GM23338 (cell line): ENCODE results near the gene HAS3.

Experiments used
- EZH2 ChIP-seq: fragments of 200-600 bp; sonication (generic); IDR thresholded peaks from one replicate; pipeline ENCODE4 v1.8.0; 2017; ENCODE audit warnings: antibody characterized with exemption, mild to moderate bottlenecking, low read depth; ENCODE audit not compliant: unreplicated experiment
- EZH2phosphoT487 ChIP-seq: fragments of 200-600 bp; sonication (generic); IDR thresholded peaks from one replicate; pipeline ENCODE4 v1.8.1; 2018; ENCODE audit warnings: antibody characterized with exemption; ENCODE audit not compliant: unreplicated experiment
- POLR2AphosphoS5 ChIP-seq: IDR thresholded peaks from 2 replicates; pipeline ENCODE4 v1.6.1; 2016; ENCODE audit warnings: antibody characterized with exemption, low read depth
- TF ChIP-seq, protein P1 (sequence below), 2 experiments: fragments of 200-600 bp in 1 of 2; sonication (generic) in 1 of 2; conservative IDR thresholded peaks; 2 replicates each; pipeline versions ENCODE4 v1.5.1 to v1.6.1; 2016 to 2017; ENCODE audit warnings: antibody characterized with exemption in 2 of 2, low read depth in 2 of 2, mild to moderate bottlenecking in 2 of 2, moderate library complexity in 1 of 2
- TF ChIP-seq, protein P2 (sequence below): IDR thresholded peaks from one replicate; pipeline ENCODE4 v1.6.1; 2018; ENCODE audit warnings: antibody characterized with exemption; ENCODE audit not compliant: unreplicated experiment
- TF ChIP-seq, protein P3 (sequence below): IDR thresholded peaks from 2 replicates; pipeline ENCODE4 v1.6.1; 2016; ENCODE audit warnings: antibody characterized with exemption

DNA sequence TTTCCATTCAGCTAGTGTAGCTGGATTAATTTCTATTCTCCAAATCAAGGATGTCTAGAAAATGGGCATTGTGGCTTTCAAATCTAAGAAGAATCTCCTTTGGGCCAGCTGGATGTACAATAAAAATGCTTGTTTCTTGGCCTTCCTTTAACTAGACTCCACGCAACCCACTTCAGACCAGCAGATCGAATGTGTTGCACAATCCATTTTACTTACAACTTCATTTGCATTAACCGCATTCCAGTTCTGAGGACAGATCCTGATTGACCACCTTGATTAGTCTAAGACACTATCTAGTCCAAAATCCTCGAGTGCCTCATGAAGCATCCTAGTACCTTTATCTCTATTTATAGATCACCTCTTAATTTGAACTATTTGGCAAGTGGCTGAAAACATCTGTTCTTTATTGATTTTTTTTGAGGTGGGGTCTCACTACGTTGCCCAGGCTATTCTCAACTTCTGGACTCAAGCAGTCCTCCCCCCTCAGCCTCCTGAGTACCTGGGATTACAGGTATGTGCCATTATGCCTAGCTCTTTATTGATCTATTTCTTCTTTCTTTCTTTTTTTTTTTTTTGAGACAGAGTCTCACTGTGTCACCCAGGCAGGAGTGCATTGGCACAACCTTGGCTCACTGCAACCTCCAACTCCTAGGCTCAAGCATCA lies 20.3 kb upstream of the HAS3 start:
- TF ChIP-seq, protein P1, sequence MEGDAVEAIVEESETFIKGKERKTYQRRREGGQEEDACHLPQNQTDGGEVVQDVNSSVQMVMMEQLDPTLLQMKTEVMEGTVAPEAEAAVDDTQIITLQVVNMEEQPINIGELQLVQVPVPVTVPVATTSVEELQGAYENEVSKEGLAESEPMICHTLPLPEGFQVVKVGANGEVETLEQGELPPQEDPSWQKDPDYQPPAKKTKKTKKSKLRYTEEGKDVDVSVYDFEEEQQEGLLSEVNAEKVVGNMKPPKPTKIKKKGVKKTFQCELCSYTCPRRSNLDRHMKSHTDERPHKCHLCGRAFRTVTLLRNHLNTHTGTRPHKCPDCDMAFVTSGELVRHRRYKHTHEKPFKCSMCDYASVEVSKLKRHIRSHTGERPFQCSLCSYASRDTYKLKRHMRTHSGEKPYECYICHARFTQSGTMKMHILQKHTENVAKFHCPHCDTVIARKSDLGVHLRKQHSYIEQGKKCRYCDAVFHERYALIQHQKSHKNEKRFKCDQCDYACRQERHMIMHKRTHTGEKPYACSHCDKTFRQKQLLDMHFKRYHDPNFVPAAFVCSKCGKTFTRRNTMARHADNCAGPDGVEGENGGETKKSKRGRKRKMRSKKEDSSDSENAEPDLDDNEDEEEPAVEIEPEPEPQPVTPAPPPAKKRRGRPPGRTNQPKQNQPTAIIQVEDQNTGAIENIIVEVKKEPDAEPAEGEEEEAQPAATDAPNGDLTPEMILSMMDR (conservative IDR thresholded peaks at IDR 0.05; ENCODE audit: low read depth in 2 of 2) = no peak
- TF ChIP-seq POLR2AphosphoS5 (no peak), EZH2 (no peak), EZH2phosphoT487 (no peak)
- TF ChIP-seq, protein P2, sequence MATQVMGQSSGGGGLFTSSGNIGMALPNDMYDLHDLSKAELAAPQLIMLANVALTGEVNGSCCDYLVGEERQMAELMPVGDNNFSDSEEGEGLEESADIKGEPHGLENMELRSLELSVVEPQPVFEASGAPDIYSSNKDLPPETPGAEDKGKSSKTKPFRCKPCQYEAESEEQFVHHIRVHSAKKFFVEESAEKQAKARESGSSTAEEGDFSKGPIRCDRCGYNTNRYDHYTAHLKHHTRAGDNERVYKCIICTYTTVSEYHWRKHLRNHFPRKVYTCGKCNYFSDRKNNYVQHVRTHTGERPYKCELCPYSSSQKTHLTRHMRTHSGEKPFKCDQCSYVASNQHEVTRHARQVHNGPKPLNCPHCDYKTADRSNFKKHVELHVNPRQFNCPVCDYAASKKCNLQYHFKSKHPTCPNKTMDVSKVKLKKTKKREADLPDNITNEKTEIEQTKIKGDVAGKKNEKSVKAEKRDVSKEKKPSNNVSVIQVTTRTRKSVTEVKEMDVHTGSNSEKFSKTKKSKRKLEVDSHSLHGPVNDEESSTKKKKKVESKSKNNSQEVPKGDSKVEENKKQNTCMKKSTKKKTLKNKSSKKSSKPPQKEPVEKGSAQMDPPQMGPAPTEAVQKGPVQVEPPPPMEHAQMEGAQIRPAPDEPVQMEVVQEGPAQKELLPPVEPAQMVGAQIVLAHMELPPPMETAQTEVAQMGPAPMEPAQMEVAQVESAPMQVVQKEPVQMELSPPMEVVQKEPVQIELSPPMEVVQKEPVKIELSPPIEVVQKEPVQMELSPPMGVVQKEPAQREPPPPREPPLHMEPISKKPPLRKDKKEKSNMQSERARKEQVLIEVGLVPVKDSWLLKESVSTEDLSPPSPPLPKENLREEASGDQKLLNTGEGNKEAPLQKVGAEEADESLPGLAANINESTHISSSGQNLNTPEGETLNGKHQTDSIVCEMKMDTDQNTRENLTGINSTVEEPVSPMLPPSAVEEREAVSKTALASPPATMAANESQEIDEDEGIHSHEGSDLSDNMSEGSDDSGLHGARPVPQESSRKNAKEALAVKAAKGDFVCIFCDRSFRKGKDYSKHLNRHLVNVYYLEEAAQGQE = no peak
- TF ChIP-seq, protein P3, sequence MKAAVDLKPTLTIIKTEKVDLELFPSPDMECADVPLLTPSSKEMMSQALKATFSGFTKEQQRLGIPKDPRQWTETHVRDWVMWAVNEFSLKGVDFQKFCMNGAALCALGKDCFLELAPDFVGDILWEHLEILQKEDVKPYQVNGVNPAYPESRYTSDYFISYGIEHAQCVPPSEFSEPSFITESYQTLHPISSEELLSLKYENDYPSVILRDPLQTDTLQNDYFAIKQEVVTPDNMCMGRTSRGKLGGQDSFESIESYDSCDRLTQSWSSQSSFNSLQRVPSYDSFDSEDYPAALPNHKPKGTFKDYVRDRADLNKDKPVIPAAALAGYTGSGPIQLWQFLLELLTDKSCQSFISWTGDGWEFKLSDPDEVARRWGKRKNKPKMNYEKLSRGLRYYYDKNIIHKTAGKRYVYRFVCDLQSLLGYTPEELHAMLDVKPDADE = no peak
